Activated T-helper 9 cell treated with anti-CD3 and anti-CD28 coated beads, Interleukin-2, amount 50 U/mL, for 16 hours (primary cell): Measurements from ENCODE around the gene CSHL1.
"Not testable (repeated sequence)": the region's sequence is repeated elsewhere in the genome, so short reads cannot be mapped to it uniquely, and the experiment has no call there.

Experiments
- DNase-seq: peaks from one replicate; pipeline ENCODE4 v3.0.0-alpha.2; 2020; ENCODE audit warnings: low read depth

Gene CSHL1

DNA sequence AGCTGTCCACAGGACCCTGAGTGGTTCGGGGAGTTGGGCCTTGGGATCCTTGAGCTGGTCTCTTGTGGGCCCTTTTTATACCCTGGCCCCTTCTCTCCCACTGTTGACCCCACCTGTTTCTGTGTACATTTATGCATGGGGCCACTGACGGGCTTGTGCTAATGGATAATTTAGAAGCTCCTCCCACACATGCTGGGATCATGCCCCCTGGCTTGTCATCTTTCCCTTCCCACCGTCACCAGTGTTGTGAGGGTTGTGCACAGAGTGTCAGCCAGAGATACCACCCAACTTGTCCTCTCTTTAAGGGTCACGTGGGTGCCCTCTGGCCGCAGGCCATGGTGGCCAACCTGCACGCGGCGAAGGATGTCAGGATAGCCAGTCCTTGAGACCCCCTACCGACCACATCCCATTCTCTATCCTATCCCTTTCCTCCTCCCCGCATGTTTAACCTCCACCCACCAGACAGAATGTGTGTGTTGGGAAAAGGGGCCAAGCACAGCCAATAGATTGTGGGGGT lies 7.8 kb upstream of the CSHL1 start, which contains the start of gene GH1:
GH1 (minus strand) TSS at position 51 of the 517 bp plus-strand sequence. CDS start 63 bp downstream, outside the sequence.
- DNase-seq: not testable (repeated sequence)

GRCh38 chr17:63918305-63918704 lies 7.2 kb upstream of the CSHL1 start:
- no peak for DNase-seq

- no peak for DNase-seq
These were observed 6.6 kb upstream of the CSHL1 start for GRCh38 chr17:63917646-63918045.

GRCh38 chr17:63917206-63917605 lies 6.1 kb upstream of the CSHL1 start:
- DNase-seq: not testable (repeated sequence)

GRCh38 chr17:63916566-63917185 lies 5.6 kb upstream of the CSHL1 start:
- no peak for DNase-seq

DNA sequence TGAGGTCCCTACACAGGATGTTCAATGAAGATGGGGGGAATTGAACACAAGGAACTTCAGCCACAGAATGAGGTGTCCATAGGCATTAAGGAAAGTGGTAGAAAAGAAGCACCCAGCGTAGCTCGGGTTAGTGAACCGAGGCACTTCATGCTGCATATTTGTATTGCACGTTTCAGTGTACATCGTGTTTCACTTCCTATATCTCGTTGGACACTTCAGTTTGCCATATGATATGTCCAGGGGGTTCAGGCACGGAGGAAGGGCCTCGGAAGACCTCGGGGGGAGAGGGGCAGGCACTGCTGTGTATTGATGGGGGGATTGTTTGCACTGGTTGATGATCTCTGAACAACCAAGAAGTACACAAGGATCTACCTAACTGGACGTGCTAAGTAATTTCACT lies 4.7 kb upstream of the CSHL1 start:
- DNase-seq: not testable (repeated sequence)

- no peak for DNase-seq
These were observed 3.4 kb upstream of the CSHL1 start for GRCh38 chr17:63914471-63914870.

GRCh38 chr17:63911657-63912100 lies 621 bp upstream of the CSHL1 start:
- peak; percentile 44 for DNase-seq

DNA sequence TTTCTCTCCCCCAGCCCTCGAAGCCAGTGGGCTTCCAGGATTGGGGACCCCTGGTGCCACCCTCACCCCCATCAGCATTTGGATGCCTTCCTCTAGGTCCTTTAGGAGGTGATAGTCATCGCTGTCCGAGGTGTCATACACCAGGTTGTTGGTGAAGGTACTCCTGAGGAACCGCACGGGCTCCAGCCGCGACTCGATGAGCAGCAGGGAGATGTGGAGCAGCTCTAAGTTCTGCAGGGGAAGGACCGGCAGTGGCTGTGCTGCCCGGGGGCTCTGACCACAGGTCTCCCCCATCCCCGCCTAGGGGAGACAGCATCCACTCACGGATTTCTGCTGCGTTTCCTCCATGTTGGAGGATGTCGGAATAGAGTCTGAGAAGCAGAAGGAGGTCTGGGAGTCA lies 962 bp downstream of the CSHL1 start:
- DNase-seq: no peak

GRCh38 chr17:63909586-63909985 lies 1.5 kb downstream of the CSHL1 start:
- DNase-seq: not testable (repeated sequence)

DNA sequence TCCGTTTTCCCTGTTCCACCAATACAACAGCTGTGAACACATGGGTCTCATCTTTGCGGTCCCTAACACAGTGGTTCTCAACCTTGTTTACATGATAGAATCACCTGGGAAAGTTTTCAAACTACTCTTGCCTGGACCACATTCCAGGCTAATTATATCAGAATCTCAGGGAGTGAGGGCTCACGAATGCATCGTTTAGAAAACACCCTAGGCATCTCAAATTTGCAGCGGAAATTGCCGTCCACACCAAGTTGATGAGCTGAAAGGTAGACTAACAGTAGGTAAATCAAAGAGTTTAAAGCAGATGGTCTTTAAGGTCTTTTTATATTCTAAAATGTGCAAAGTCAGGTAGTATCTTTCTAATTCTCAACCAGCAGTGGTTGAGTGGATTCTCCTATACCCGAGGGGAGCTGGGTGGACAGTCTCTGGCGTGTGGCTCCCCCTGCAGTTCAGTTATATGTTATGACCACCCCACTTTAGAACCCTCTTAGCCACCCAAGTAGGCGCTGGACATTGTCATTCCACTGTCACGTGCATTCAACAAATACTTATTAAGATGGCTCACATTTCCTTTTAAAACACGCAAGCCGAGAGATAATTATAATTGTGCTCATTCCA lies 3.8 kb downstream of the CSHL1 start:
- DNase-seq: not testable (repeated sequence)

DNA sequence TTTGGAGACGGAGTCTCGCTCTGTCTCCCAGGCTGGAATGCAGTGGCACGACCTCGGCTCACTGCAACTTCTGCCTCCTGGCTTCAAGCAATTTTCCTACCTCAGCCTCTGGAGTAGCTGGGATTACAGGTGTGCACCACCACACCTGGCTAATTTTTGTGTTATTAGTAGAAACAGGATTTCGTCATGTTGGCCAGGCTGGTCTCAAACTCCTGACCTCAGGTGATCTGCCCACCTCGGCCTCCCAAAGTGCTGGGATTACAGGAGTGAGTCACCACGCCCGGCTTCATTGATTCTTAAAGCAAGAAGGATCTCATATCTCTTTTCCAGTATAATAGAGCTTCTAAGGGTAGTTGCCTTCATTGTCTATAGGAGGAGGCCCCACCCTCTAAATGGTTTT lies 6.3 kb downstream of the CSHL1 start:
- DNase-seq: not testable (repeated sequence)

DNA sequence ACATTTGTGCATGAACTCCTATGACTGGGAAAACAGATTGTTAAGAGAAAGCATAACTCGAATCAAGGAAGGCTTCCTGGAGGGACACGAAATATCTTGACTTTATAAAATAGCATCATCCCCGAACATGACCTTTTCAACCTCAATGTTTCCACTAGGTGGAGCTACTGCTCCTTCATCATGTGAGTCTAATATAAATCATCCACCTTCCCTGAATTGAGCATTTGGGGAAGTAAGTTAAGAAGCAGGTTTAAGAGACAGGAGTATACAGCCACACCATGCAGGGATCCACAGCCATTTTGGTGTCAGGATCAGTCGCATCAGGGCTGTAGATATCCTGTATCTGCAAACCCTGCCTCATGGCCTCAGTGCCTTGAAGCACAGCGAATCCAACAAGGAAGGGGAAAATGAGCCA lies 7.3 kb downstream of the CSHL1 start:
- DNase-seq: not testable (repeated sequence)

GRCh38 chr17:63901971-63902370 lies 9.1 kb downstream of the CSHL1 start:
- not testable (repeated sequence) for DNase-seq

DNA sequence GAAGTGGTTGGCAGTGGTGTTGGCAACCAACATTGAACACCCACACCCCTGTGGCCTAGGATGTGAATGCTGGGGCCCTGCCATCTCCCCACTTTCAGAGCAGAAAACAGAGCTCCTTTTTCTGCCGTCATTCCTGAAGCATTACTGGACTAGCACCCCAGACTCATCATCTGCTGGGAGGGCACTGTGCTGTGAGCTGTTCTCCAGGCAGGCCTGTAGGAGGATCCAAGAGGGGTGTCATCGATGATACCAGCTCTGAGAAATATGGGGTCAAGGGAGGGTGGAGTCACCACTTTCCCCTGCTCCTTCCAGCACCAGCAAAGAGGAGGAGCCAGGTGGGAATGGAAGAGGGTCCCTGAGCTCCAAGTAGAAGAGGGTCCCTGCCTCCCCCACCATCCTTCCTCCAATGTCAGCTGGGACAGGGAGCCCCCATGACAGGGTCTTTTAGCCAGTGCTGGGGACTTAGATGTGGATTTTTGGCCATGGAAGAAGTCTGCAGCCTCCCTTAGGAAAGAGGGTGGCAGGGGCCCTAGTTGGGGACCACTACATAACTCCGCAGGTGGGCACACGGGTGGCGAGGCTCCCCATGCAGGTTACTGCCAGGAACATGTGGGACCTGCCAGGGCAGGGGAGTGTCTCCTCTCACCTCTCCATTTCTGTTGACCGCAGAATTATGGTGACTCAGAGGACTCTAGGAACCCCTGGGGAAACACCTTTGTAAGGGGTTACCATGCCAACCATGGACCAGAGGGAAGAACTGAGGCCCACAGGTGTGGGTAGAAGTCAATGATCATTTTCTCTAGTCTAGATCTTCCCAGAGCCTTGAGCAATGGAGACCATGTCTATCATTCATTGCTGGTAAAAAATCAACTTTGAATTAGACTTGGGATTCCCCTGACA lies 11.9 kb downstream of the CSHL1 start:
- peak; percentile 36 for DNase-seq

GRCh38 chr17:63896524-63897354 lies 14.3 kb downstream of the CSHL1 start, which contains the start of gene CSH1:
CSH1 (minus strand) TSS chr17:63896574; CDS start chr17:63896511, 63 bp downstream.
- not testable (repeated sequence) for DNase-seq

GRCh38 chr17:63894821-63895220 lies 16.2 kb downstream of the CSHL1 start:
- DNase-seq: not testable (repeated sequence)

- DNase-seq: not testable (repeated sequence)
These were observed 17.0 kb downstream of the CSHL1 start for GRCh38 chr17:63894021-63894420.

DNA sequence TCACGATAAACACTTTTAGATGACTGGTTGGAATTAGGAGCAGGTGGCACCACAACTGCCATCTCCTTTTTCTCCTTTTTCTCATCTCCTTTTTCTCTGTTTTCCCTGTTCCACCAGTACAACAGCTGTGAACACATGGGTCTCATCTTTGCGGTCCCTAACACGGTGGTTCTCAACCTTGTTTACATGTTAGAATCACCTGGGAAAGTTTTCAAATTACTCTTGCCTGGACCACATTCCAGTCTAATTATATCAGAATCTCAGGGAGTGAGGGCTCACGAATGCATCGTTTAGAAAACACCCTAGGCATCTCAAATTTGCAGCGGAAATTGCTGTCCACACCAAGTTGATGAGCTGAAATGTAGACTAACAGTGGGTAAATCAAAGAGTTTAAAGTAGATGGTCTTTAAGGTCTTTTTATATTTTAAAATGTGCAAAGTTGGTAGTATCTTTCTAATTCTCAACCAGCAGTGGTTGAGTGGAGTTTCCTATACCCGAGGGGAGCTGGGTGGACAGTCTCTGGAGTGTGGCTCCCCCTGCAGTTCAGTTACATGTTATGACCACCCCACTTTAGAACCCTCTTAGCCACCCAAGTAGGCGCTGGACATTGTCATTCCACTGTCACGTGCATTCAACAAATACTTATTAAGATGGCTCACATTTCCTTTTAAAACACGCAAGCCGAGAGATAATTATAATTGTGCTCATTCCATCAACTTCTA lies 18.6 kb downstream of the CSHL1 start:
- not testable (repeated sequence) for DNase-seq

DNA sequence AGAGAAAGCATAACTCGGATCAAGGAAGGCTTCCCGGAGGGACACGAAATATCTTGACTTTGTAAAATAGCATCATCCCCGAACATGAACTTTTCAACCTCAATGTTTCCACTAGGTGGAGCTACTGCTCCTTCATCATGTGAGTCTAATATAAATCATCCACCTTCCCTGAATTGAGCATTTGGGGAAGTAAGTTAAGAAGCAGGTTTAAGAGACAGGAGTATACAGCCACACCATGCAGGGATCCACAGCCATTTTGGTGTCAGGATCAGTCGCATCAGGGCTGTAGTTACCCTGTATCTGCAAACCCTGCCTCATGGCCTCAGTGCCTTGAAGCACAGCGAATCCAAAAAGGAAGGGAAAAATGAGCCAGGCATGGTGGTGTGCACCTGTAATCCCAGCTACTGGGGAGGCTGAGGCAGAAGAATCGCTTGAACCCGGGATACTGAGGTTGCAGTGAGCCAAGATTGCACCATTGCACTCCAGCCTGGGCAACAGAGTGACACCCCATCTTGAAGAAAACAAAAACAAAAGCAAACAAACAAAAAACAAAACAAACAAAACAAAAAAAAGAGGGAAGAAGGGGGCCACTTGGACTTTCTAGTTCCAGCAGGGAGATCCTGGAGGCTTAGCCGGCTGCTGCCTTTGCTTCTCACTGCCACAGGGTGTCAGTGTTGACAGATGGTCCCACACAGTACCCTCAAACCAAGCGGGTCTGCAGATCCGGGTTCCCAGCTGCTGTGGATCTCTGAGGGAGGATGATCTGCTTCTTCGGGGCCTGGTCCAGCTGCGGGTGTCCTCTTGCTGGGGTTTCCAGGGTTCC lies 21.8 kb downstream of the CSHL1 start:
- DNase-seq: not testable (repeated sequence)
